K562 (cell line): ENCODE results near the gene BAMBI. TPM values are rescaled to one million over a fixed set of nuclear protein-coding genes. Genes with fewer than 3 reads are reported as not detected.

Experiments
- DEAF1 ChIP-seq: fragments of 450-650 bp; formaldehyde crosslinking; IDR thresholded peaks from 2 replicates; pipeline ENCODE4 v1.4.0; 2020; ENCODE audit warnings: mild to moderate bottlenecking, moderate library complexity
- GTF3C2 ChIP-seq: IDR thresholded peaks from 3 replicates; pipeline ENCODE4 v1.6.1; 2011; ENCODE audit warnings: borderline replicate concordance, mild to moderate bottlenecking, moderate library complexity; ENCODE audit not compliant: insufficient read length; ENCODE audit errors: extremely low read depth
- HES1 ChIP-seq: fragments of 450-650 bp; IDR thresholded peaks from 2 replicates; pipeline ENCODE4 v1.6.1; 2016; ENCODE audit warnings: low read depth, mild to moderate bottlenecking, moderate library complexity
- KLF16 ChIP-seq: IDR thresholded peaks from 2 replicates; pipeline ENCODE4 v1.6.1; 2016; ENCODE audit warnings: antibody characterized with exemption
- MEF2D ChIP-seq: conservative IDR thresholded peaks from 2 replicates; pipeline ENCODE4 v1.6.1; 2016; ENCODE audit warnings: low read depth, missing genetic modification characterization, missing compliant biosample characterization
- NCOA6 ChIP-seq: fragments of 450-650 bp; IDR thresholded peaks from 2 replicates; pipeline ENCODE4 v1.6.1; 2017; ENCODE audit warnings: mild to moderate bottlenecking
- RBM39 ChIP-seq: fragments of 200-400 bp; formaldehyde crosslinking; optimal IDR thresholded peaks from 2 replicates; pipeline ENCODE3; 2018; ENCODE audit warnings: low read depth, low read length
- SETDB1 ChIP-seq: IDR thresholded peaks from one replicate; pipeline ENCODE4 v1.6.1; 2012; ENCODE audit warnings: low read length, control low read depth, inconsistent platforms
- ZFX ChIP-seq: sonication (generic); formaldehyde crosslinking; IDR thresholded peaks from 2 replicates; pipeline ENCODE4 v1.8.0; 2022; ENCODE audit warnings: mild to moderate bottlenecking, missing genetic modification reagents, moderate library complexity
- ZKSCAN3 ChIP-seq: fragments of 250-450 bp; sonication (Bioruptor Pico); IDR thresholded peaks from 2 replicates; pipeline ENCODE4 v1.4.0; 2020
- ZNF121 ChIP-seq: sonication (generic); formaldehyde crosslinking; conservative IDR thresholded peaks from 2 replicates; pipeline ENCODE4 v1.8.0; 2022; ENCODE audit warnings: missing genetic modification reagents
- ZNF146 ChIP-seq: IDR thresholded peaks from one replicate; pipeline ENCODE4 v1.6.1; 2018; ENCODE audit warnings: missing compliant biosample characterization; ENCODE audit not compliant: unreplicated experiment
- ZNF318 ChIP-seq, 2 experiments: fragments of 450-650 bp; IDR thresholded peaks; 2 replicates each; pipeline ENCODE4 v1.6.1; 2016; ENCODE audit warnings: mild to moderate bottlenecking in 2 of 2, borderline replicate concordance in 1 of 2, low read depth in 1 of 2, moderate library complexity in 1 of 2
- ZNF444 ChIP-seq: fragments of 250-450 bp; sonication (Bioruptor Pico); IDR thresholded peaks from 2 replicates; pipeline ENCODE4 v1.4.0; 2020; ENCODE audit warnings: mild to moderate bottlenecking, moderate library complexity
- ZNF780A ChIP-seq: fragments of 250-450 bp; sonication (Bioruptor Pico); IDR thresholded peaks from 2 replicates; pipeline ENCODE4 v1.5.0; 2021; ENCODE audit warnings: mild to moderate bottlenecking
- polyA plus RNA-seq, 8 experiments: library from polyadenylated mRNA; depleted of rRNA in 4 of 8; stranded (reverse) in 5 of 8; unstranded in 3 of 8; fragments of >200 nt; fragmentation: Nextera tagmentation in 2 of 8; fragmentation: Illumina TruSeq in 1 of 8; extraction: Ambion mirVana in 2 of 8; extraction: Trizol in 1 of 8; gene quantifications; 2 replicates each; pipeline versions ENCODE4 v1.2.1 to v1.2.3, GENCODE V29; 2011 to 2014; ENCODE audit warnings: inconsistent platforms in 1 of 8, missing spikeins in 1 of 8
- total RNA-seq, 7 experiments: library from RNA; depleted of rRNA in 6 of 7; stranded (reverse); fragments of >200 nt in 6 of 7; fragmentation: Illumina TruSeq in 2 of 7; extraction: Trizol in 2 of 7; gene quantifications; 2 replicates each; pipeline versions ENCODE4 v1.2.1 to v1.2.3, GENCODE V29; 2011 to 2021; ENCODE audit warnings: low replicate concordance in 1 of 7

Gene BAMBI
- total and polyA plus RNA-seq, 9 of the 15 experiments (the other 6 are each of a cell fraction or from before 2014, with no cell fraction given), result 2.0 to 21.8 (median 13.5) TPM

GRCh38 chr10:28678687-28679457 is 1.6 kb downstream of the BAMBI start (continued):
- TF ChIP-seq GTF3C2 (no peak), ZFX (CRISPR knock-in tag) (no peak), NCOA6 (no peak), ZNF444 (CRISPR knock-in tag) (no peak), ZNF318 (IDR thresholded peaks at IDR 0.05; ENCODE audit: borderline replicate concordance in 1 of 2, low read depth in 1 of 2) (no peak), ZNF121 (CRISPR knock-in tag) (no peak), HES1 (peak; percentile 31; the same call in 1 of the 2 replicates), KLF16 (peak; percentile 83), ZNF780A (CRISPR knock-in tag) (no peak), MEF2D (no peak), ZNF146 (CRISPR knock-in tag) (no peak), RBM39 (no peak), DEAF1 (no peak), SETDB1 (no peak), ZKSCAN3 (CRISPR knock-in tag) (no peak)
